Limb (tissue), 2 donors: Measurements from ENCODE around the gene CCNG1.
"Not testable (repeated sequence)": the region's sequence is repeated elsewhere in the genome, so short reads cannot be mapped to it uniquely, and the experiment has no call there.

Experiments used
- DNase-seq, 2 donors: peaks; one replicate each; pipeline ENCODE4 v3.0.0-alpha.2; 2016; ENCODE audit errors: extremely low spot score in 2 of 2

The CCNG1 gene

DNA sequence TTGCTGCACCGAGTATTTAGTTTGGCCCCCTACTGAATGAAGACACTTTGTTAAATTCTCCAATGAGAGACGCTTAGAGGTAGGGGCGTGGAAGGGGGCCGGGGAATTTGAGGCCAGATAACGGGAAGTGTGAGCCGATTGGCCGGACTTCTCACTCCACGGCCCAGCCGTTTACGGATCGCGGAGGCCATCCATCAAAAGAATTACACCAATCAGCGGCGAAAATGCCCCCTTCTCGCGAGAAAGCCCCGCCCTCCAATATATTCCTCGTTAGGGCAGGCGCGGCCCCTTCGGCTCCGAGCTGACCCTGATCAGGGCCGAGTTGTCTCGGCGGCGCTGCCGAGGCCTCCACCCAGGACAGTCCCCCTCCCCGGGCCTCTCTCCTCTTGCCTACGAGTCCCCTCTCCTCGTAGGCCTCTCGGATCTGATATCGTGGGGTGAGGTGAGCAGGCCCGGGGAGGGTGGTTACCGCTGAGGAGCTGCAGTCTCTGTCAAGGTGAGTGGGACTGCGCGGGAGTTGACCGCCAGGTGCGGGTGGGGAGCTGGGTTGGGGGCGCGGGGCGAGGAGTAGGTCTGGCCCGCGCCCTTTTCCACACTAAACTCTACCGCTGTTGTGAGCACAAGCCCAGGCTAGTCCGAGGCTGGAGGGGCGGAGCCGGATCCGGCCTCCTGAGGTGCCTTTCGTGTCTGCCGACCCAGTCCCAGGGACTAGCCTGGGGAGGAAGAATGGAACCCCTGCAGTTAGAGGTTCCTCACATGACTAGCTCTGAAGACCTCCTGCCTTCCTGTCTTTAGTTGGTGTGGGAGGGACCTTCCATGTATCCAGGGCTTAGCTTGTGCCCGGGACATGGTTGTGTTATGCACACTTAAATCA lies at the start of gene CCNG1:
Gene CCNG1, plus strand, starts transcription at position 287 of the 874 bp plus-strand sequence. CDS start 1,662 bp downstream, outside the sequence.
- peak; percentile 93 to 96 for DNase-seq

GRCh38 chr5:163395792-163396191 lies 41.6 kb upstream of the CCNG1 start:
- DNase-seq: no peak

- DNase-seq: not testable (repeated sequence)
These were observed 40.5 kb upstream of the CCNG1 start for GRCh38 chr5:163396818-163397340.

- DNase-seq: no peak
These were observed 40.0 kb upstream of the CCNG1 start for GRCh38 chr5:163397354-163397753.

DNA sequence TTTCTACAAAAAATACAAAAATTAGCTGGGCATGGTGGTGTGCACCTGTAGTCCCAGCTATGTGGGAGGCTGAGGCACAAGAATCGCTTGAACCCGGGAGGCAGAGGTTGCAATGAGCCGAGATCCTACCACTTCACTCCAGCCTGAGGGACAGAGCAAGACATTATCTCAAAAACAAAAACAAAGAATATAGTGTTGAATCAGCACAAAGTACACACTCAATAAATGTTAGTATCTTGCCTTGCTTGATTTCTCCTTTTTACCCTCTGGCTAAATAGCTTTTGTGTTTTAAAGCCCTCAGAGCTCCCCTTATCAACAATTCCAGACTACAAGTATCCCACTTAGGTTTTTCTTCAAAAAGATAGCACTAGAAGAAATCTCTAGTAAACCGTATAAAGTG lies 37.5 kb upstream of the CCNG1 start:
- no peak for DNase-seq

GRCh38 chr5:163401271-163401670 lies 36.1 kb upstream of the CCNG1 start:
- no peak for DNase-seq

- DNase-seq: no peak
These were observed 35.4 kb upstream of the CCNG1 start for GRCh38 chr5:163402007-163402406.

DNA sequence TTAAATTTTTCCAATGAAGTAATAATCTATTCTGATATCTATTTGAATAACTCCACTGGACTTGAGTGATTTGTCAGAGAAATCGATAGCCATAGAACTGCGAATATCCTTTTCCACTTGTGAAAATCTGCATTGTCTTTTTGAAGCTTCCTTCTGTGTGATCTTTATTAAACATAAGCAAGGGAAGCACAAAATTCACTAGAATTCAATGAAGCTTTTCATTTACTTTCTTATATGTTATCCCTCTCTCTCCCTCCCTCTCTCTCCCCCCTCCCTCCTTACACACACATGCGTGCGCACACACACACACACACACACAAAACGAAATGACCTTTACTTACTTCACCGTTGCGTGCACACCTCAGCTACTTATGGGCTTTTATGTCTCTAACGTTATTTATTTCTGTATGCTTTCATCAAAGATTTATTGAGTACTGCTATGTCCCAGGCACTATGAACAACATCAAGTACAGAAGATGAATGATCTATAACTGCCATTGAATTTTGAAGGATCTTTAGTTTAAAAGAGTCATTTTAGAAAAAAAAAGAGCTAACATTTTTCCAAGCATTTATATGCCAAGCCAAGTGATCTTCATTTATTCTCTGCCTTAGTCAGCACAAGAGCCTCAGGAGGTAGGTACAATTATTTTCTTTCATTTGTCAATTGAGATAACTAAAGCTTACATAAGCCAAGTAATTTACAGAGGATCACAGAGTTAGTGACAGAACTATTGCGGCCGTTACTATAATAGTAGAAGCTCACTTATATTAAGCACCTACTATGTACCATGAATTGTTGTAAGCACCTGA lies 32.8 kb upstream of the CCNG1 start:
- no peak for DNase-seq

DNA sequence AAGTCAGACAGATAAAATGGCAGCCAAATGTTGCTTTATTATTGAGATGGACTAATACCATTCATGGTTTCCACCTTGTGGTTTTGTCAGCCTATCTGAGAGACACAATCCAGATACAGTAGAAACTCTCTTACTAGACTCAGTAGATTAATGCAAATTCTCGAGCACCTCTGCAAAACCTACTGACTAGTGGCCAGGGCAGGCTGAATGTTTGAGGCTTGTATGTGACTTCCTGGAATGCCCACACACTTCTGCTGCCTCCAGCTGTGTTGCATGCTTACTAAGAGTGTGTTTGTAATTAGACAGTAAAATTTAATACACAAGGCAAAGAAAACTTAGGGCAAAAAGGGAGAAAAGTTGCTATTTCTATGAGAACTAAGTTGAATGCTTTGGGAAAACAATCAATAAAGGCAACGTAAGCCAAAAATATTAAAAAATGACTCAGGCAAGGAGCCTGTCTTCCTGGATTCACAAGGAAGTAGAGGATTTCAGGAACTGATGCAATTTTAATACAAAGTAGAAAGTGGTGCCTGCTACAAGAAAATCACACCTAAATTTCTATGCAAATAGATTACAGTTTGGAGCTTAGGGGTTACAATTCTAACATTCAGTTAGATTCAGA lies 30.2 kb upstream of the CCNG1 start:
- DNase-seq: no peak

DNA sequence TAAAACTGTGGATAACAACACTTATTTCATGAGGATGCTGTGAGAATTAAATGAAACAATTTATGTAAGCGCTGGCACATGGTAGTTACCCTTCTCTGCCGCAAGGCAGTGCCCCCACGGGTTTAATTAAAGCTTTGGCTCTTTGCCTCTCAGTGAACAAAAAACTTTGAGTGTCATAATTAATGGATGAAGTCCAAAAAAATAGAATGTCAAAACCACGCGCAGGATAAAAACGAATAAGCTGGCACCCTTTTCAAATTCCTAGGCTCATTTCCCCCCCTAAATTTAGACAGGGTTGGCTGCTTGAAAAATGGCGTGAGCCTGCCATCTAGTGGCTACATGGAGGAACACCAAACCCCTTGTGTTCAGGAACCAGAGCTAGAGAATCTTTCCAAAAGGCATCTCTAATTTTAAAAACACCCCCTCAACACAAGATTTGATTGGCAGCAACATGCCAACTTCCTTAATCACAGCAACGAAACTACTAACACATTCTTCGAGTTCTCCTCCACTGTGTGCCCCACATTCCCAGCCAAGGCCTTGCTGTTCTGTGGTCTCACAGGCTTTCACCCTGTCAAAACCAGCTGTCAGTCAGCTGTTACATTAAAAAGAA lies 29.0 kb upstream of the CCNG1 start:
- peak; percentile 72 to 77 for DNase-seq

- DNase-seq: no peak
These were observed 28.0 kb upstream of the CCNG1 start for GRCh38 chr5:163409384-163409783.

DNA sequence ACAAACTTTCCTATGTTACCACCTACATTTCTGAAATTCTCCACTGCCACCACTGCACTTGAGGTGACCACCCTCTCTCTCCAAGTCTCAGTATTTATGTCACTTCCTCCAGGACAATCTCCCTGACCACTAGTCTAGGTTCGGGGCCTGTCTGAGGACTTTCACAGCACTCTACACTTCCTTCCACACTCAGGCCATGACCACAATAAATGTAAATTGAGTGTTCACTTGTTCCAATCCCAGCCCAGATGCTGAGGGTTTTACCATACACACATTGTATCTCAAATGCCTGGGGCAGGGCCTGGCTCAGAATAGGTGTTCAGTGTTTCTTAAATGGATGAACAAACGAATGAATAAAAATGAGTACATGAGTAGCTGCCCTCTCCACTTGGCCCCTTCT lies 26.9 kb upstream of the CCNG1 start:
- no peak for DNase-seq

- not testable (repeated sequence) for DNase-seq
These were observed 21.7 kb upstream of the CCNG1 start for GRCh38 chr5:163415673-163416072.

GRCh38 chr5:163424836-163425235 lies 12.6 kb upstream of the CCNG1 start:
- no peak for DNase-seq

GRCh38 chr5:163426128-163426527 lies 11.3 kb upstream of the CCNG1 start:
- DNase-seq: not testable (repeated sequence)

- no peak for DNase-seq
These were observed 4.9 kb upstream of the CCNG1 start for GRCh38 chr5:163432544-163432943.

GRCh38 chr5:163433271-163433670 lies 4.1 kb upstream of the CCNG1 start:
- DNase-seq: no peak

DNA sequence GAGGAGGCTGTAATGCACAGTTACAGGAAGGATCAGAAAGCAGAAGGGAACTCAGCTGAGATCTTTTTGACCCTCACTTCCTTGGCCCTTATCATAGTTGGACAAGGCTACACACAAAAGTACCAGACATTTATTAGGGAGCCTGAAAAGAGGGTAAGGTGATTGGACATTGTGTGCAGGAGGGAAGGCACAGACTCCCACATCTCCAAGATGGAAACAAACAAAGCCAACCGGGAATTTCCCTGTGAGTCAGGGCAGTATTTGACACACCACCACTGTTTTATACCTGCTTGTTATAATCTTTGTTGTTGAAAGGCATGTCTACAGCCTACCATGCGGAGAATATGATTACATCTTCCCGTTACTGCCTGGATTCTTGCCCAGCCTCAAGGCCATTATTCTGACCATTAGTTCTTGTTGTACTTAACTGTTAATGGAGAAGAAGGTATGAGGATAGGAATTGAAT lies 3.0 kb upstream of the CCNG1 start:
- DNase-seq: no peak

DNA sequence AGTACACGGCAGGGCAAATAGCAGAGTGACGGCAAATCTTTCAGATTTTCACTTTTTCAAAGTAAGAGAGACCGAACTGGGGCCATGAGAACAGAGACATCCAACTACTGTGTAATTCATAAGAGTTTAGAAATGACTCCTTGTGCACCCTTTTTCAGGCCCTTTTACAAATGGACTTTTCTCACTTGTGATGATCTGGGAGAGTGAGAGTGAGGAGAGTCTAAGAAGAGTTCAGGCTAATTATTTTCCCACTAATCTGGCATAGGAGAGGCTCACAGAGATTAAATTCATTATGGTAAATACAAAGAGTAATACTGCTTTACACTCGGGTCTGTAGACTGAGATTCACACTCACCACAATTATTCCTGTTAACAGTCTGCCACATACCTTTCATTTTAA lies 880 bp upstream of the CCNG1 start:
- DNase-seq: no peak

GRCh38 chr5:163437011-163437308 lies 435 bp upstream of the CCNG1 start:
- DNase-seq: no peak

- no peak for DNase-seq
These were observed 1.7 kb downstream of the CCNG1 start for GRCh38 chr5:163439092-163439425.

DNA sequence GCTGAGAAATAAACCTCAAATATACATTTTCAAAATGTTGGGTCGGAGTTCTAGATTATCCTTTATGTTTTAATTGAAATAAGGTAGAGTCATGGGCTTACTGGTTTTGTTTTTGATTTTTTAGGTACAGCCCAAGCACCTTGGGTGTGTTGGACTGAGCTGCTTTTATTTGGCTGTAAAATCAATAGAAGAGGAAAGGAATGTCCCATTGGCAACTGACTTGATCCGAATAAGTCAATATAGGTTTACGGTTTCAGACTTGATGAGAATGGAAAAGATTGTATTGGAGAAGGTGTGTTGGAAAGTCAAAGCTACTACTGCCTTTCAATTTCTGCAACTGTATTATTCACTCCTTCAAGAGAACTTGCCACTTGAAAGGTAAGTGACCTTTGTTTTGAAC lies 3.6 kb downstream of the CCNG1 start:
- DNase-seq: no peak
